IMR-90 (cell line): Measurements from ENCODE around the gene CRTAP.

ENCODE experiments used
- CEBPB ChIP-seq: IDR thresholded peaks from 2 replicates; pipeline ENCODE4 v1.6.1; 2012; ENCODE audit warnings: low read depth, low read length, improper control_type of control experiment
- CHD1 ChIP-seq: IDR thresholded peaks from 2 replicates; pipeline ENCODE4 v1.6.1; 2012; ENCODE audit warnings: low read depth, low read length, improper control_type of control experiment
- CTCF ChIP-seq: conservative IDR thresholded peaks from 2 replicates; pipeline ENCODE4 v1.5.1; 2012; ENCODE audit warnings: mild to moderate bottlenecking, low read depth, low read length, improper control_type of control experiment
- POLR2A ChIP-seq: IDR thresholded peaks from 2 replicates; pipeline ENCODE4 v1.6.1; 2012; ENCODE audit warnings: mild to moderate bottlenecking, low read depth, low read length

- no peak for TF ChIP-seq POLR2A
- no peak for TF ChIP-seq CTCF
- no peak for TF ChIP-seq CEBPB
- TF ChIP-seq CHD1 = no peak
Observed at GRCh38 chr3:33194303-33194702, 80.5 kb downstream of the CRTAP start.
